HCT116 (cell line): Measurements from ENCODE around the gene PRR5L. TPM values are rescaled to one million over a fixed set of nuclear protein-coding genes. Genes with fewer than 3 reads are reported as not detected.

ENCODE experiments used
- ATAC-seq: fragments of 200-7000 bp; cut with Tn5 transposase; 2 replicates; pipeline ENCODE4 v1.9.1; 2020; ENCODE audit warnings: mild to moderate bottlenecking, moderate library complexity
- BruUV-seq: library from RNA; stranded (reverse); fragments of 400-500 nt; replicated peaks from 2 replicates; lab custom pipeline; 2021; lab: Mats Ljungman, UMichigan
- CTCF ChIA-PET: fragments of 300-600 bp; sonication (Branson Sonifier 250); formaldehyde crosslinking; loops from one replicate; lab custom pipeline; 2021; ENCODE audit warnings: antibody characterized with exemption; lab: Charles Lee
- POLR2A ChIA-PET: fragments of 300-600, 350-600 bp; sonication (Branson Sonifier 250); formaldehyde crosslinking; loops from one replicate; lab custom pipeline; 2021; ENCODE audit warnings: antibody characterized with exemption; lab: Charles Lee
- RAD21 ChIA-PET, 2 experiments: fragments of 300-600 bp; sonication (Branson Sonifier 250); formaldehyde crosslinking; loops; one replicate each; lab custom pipeline; 2023; ENCODE audit warnings: low total read pairs in 2 of 2; ENCODE audit not compliant: uncharacterized antibody in 2 of 2, unreplicated experiment in 2 of 2, low non-redundant PET in 1 of 2; lab: Charles Lee
- DNase-seq: peaks from one replicate; pipeline ENCODE4 v3.0.0-alpha.2; 2010; ENCODE audit warnings: low read depth, low spot score
- H2AFZ ChIP-seq: fragments of 200-600 bp; shearing (Covaris generic), sonication (generic); 2 replicates; pipeline ENCODE4 v1.6.1; 2017; ENCODE audit warnings: low read depth, mixed run types, mixed read lengths, antibody characterized with exemption, low read length; ENCODE audit not compliant: poor library complexity, severe bottlenecking
- H3K27ac ChIP-seq: 2 replicates; pipeline ENCODE4 v1.5.1; 2012; ENCODE audit warnings: low read depth, low read length
- H3K27me3 ChIP-seq: fragments of 200-600 bp; sonication (generic); 2 replicates; pipeline ENCODE4 v1.6.1; 2016; ENCODE audit warnings: mixed run types, low read length, mixed read lengths; ENCODE audit not compliant: insufficient read depth
- H3K36me3 ChIP-seq, 2 experiments: fragments of 200-500 bp in 1 of 2; fragments of 200-600 bp in 1 of 2; sonication (Bioruptor generic) in 1 of 2; sonication (generic) in 1 of 2; 2 replicates each; pipeline versions ENCODE4 v1.5.1 to v1.6.1; 2014 to 2016; ENCODE audit warnings: low read length in 2 of 2, inconsistent platforms in 1 of 2, mixed read lengths in 1 of 2, mixed run types in 1 of 2; ENCODE audit not compliant: insufficient read depth in 2 of 2, control insufficient read depth in 1 of 2
- H3K4me1 ChIP-seq, 2 experiments: fragments of 200-600 bp in 1 of 2; sonication (generic) in 1 of 2; 2 replicates each; pipeline versions ENCODE4 v1.5.1 to v1.6.1; 2012 to 2017; ENCODE audit warnings: low read length in 2 of 2, inconsistent platforms in 1 of 2, mild to moderate bottlenecking in 1 of 2, mixed read lengths in 1 of 2, mixed run types in 1 of 2, moderate library complexity in 1 of 2; ENCODE audit not compliant: insufficient read depth in 2 of 2, control insufficient read depth in 1 of 2
- H3K4me2 ChIP-seq: fragments of 200-600 bp; sonication (generic); 2 replicates; pipeline ENCODE4 v1.6.1; 2017; ENCODE audit warnings: mixed run types, low read length, mixed read lengths
- H3K4me3 ChIP-seq, 2 experiments: fragments of 200-600 bp in 1 of 2; sonication (generic) in 1 of 2; replicated peaks in 1 of 2; 2 replicates each; pipeline ENCODE4 v1.5.1; 2011 to 2016; ENCODE audit warnings: low read length in 2 of 2, control low read depth in 1 of 2, low read depth in 1 of 2, mild to moderate bottlenecking in 1 of 2, mixed read lengths in 1 of 2, mixed run types in 1 of 2
- H3K79me2 ChIP-seq: fragments of 200-600 bp; sonication (generic); 2 replicates; pipeline ENCODE4 v1.6.1; 2017; ENCODE audit warnings: mild to moderate bottlenecking, mixed run types, low read length, moderate library complexity, mixed read lengths; ENCODE audit not compliant: insufficient read depth
- H3K9ac ChIP-seq: fragments of 200-600 bp; sonication (generic); 2 replicates; pipeline ENCODE4 v1.6.1; 2016; ENCODE audit warnings: low read length, mixed read lengths
- H3K9me2 ChIP-seq: fragments of 200-600 bp; sonication (generic), shearing (Covaris generic); 2 replicates; pipeline ENCODE4 v1.6.1; 2017; ENCODE audit warnings: mixed run types, mild to moderate bottlenecking, moderate library complexity; ENCODE audit not compliant: insufficient read depth
- H3K9me3 ChIP-seq, 2 experiments: fragments of 200-500 bp in 1 of 2; fragments of 200-600 bp in 1 of 2; sonication (Bioruptor generic) in 1 of 2; sonication (generic) in 1 of 2; 2 replicates each; pipeline ENCODE4 v1.6.1; 2014 to 2017; ENCODE audit warnings: low read length in 2 of 2, mixed read lengths in 2 of 2, inconsistent platforms in 1 of 2, low read depth in 1 of 2, mild to moderate bottlenecking in 1 of 2, mixed run types in 1 of 2, moderate library complexity in 1 of 2; ENCODE audit not compliant: control insufficient read depth in 1 of 2, insufficient read depth in 1 of 2
- H4K20me1 ChIP-seq: fragments of 200-600 bp; sonication (generic), shearing (Covaris generic); 2 replicates; pipeline ENCODE4 v1.6.1; 2017; ENCODE audit warnings: mixed run types, mild to moderate bottlenecking, moderate library complexity; ENCODE audit not compliant: insufficient read depth
- CBX3 ChIP-seq: IDR thresholded peaks from 2 replicates; pipeline ENCODE4 v1.6.1; 2012; ENCODE audit warnings: low read depth
- CEBPB ChIP-seq: IDR thresholded peaks from 2 replicates; pipeline ENCODE4 v1.6.1; 2012; ENCODE audit warnings: low read depth
- EGR1 ChIP-seq: IDR thresholded peaks from 2 replicates; pipeline ENCODE4 v1.6.1; 2012; ENCODE audit warnings: low read depth
- ELF1 ChIP-seq: IDR thresholded peaks from 2 replicates; pipeline ENCODE4 v1.6.1; 2012; ENCODE audit warnings: low read depth, borderline replicate concordance
- EZH2 ChIP-seq: fragments of 200-600 bp; sonication (generic); IDR thresholded peaks from 2 replicates; pipeline ENCODE4 v1.6.1; 2017; ENCODE audit warnings: antibody characterized with exemption, mixed run types
- EZH2phosphoT487 ChIP-seq: fragments of 200-600 bp; IDR thresholded peaks from 2 replicates; pipeline ENCODE4 v1.6.1; 2018; ENCODE audit warnings: antibody characterized with exemption, borderline replicate concordance
- FOSL1 ChIP-seq: IDR thresholded peaks from 2 replicates; pipeline ENCODE4 v1.6.1; 2012; ENCODE audit warnings: low read depth
- JUND ChIP-seq: IDR thresholded peaks from 2 replicates; pipeline ENCODE4 v1.6.1; 2012
- POLR2A ChIP-seq: IDR thresholded peaks from 2 replicates; pipeline ENCODE4 v1.7.0; 2011; ENCODE audit warnings: borderline replicate concordance; ENCODE audit not compliant: insufficient read depth, insufficient read length; ENCODE audit errors: extremely low read depth
- POLR2AphosphoS5 ChIP-seq: IDR thresholded peaks from 2 replicates; pipeline ENCODE4 v1.6.1; 2011; ENCODE audit warnings: mild to moderate bottlenecking, low read depth, low read length, moderate library complexity
- RAD21 ChIP-seq: IDR thresholded peaks from 2 replicates; pipeline ENCODE4 v1.6.1; 2012; ENCODE audit warnings: low read depth, mild to moderate bottlenecking
- SP1 ChIP-seq: IDR thresholded peaks from 2 replicates; pipeline ENCODE4 v1.6.1; 2012; ENCODE audit warnings: low read depth
- SRF ChIP-seq: IDR thresholded peaks from 2 replicates; pipeline ENCODE4 v1.6.1; 2012; ENCODE audit warnings: low read depth
- TCF7L2 ChIP-seq: IDR thresholded peaks from 2 replicates; pipeline ENCODE4 v1.7.0; 2011; ENCODE audit warnings: borderline replicate concordance, inconsistent platforms; ENCODE audit not compliant: insufficient read depth, insufficient read length; ENCODE audit errors: extremely low read depth
- YY1 ChIP-seq: IDR thresholded peaks from 2 replicates; pipeline ENCODE4 v1.6.1; 2011; ENCODE audit warnings: low read length, low read depth, moderate library complexity, mild to moderate bottlenecking; ENCODE audit not compliant: insufficient replicate concordance; ENCODE audit errors: extremely low read depth
- ZFX ChIP-seq: fragments of 450-650 bp; IDR thresholded peaks from 2 replicates; pipeline ENCODE4 v1.6.1; 2017
- intact Hi-C: fragments of 100-400 bp; cut with micrococcal nuclease; formaldehyde crosslinking; loops from 2 replicates; pipeline ENCODE4 v1.10.0; 2022
- total RNA-seq: library from RNA; stranded (reverse); gene quantifications from one replicate; pipeline ENCODE4 v1.2.1, GENCODE V29; 2021; ENCODE audit not compliant: unreplicated experiment
- TF ChIP-seq, protein P1 (sequence below): IDR thresholded peaks from 2 replicates; pipeline ENCODE4 v1.6.1; 2012; ENCODE audit warnings: low read depth
- TF ChIP-seq, protein P2 (sequence below), 3 experiments: fragments of 200-600 bp in 1 of 3; sonication (generic) in 1 of 3; IDR thresholded peaks in 2 of 3; conservative IDR thresholded peaks in 1 of 3; 2 replicates each; pipeline ENCODE4 v1.5.1; 2012 to 2017; ENCODE audit warnings: low read depth in 2 of 3, low read length in 2 of 3, antibody characterized with exemption in 1 of 3, borderline replicate concordance in 1 of 3, control low read depth in 1 of 3, mild to moderate bottlenecking in 1 of 3, mixed read lengths in 1 of 3, mixed run types in 1 of 3, moderate library complexity in 1 of 3; ENCODE audit not compliant: insufficient read depth in 1 of 3
- TF ChIP-seq, protein P3 (sequence below): IDR thresholded peaks from 2 replicates; pipeline ENCODE4 v1.6.1; 2012

PRR5L gene
- total RNA-seq, 1 experiment from 2014 or later = 0.47 TPM

DNA sequence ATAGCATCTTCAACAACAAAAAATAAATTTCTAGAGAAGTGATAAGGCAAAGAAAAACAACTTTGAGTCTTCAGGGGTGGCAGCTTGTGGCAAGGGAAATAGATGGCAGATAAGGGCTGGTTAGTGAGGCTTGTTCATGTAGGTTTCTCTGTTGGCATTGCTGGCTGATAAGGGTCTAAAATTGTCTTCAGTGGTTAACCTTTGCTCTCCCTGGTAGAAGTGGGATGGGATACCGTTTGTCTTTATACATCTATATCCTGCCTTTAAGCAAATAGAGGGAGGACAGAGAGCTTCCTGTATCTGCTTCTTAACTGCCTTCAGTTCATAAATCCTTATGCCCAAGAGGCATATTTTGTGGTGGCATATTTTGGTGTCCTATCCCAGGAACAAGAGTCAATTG is 156.9 kb downstream of the PRR5L start:
- Histone ChIP-seq H3K27me3 (peaks cover 2% of the 10 kb centered on the region; the same call in 1 of the 2 replicates), H3K36me3 (no peaks in the 10 kb centered on the region), H2AFZ (no peak overlapping the region), H3K4me3 (no peak overlapping the region), H3K4me2 (no peak overlapping the region), H3K4me1 (peaks cover 4 to 16% of the 10 kb centered on the region in 2 experiments; a peak in 1 of 4 replicates), H4K20me1 (no peaks in the 10 kb centered on the region), H3K9ac (no peak overlapping the region), H3K27ac (no peak overlapping the region), H3K9me3 (no peaks in the 10 kb centered on the region), H3K79me2 (no peaks in the 10 kb centered on the region), H3K9me2 (no peaks in the 10 kb centered on the region)
- TF ChIP-seq CEBPB (no peak), CBX3 (no peak), RAD21 (no peak), ZFX (no peak), ELF1 (no peak), EGR1 (no peak), POLR2AphosphoS5 (no peak), TCF7L2 (no peak), JUND (no peak), EZH2phosphoT487 (no peak), SRF (no peak), YY1 (no peak), FOSL1 (no peak), POLR2A (no peak), EZH2 (no peak), SP1 (no peak)
- TF ChIP-seq, protein P1, sequence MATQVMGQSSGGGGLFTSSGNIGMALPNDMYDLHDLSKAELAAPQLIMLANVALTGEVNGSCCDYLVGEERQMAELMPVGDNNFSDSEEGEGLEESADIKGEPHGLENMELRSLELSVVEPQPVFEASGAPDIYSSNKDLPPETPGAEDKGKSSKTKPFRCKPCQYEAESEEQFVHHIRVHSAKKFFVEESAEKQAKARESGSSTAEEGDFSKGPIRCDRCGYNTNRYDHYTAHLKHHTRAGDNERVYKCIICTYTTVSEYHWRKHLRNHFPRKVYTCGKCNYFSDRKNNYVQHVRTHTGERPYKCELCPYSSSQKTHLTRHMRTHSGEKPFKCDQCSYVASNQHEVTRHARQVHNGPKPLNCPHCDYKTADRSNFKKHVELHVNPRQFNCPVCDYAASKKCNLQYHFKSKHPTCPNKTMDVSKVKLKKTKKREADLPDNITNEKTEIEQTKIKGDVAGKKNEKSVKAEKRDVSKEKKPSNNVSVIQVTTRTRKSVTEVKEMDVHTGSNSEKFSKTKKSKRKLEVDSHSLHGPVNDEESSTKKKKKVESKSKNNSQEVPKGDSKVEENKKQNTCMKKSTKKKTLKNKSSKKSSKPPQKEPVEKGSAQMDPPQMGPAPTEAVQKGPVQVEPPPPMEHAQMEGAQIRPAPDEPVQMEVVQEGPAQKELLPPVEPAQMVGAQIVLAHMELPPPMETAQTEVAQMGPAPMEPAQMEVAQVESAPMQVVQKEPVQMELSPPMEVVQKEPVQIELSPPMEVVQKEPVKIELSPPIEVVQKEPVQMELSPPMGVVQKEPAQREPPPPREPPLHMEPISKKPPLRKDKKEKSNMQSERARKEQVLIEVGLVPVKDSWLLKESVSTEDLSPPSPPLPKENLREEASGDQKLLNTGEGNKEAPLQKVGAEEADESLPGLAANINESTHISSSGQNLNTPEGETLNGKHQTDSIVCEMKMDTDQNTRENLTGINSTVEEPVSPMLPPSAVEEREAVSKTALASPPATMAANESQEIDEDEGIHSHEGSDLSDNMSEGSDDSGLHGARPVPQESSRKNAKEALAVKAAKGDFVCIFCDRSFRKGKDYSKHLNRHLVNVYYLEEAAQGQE = no peak
- TF ChIP-seq, protein P2, sequence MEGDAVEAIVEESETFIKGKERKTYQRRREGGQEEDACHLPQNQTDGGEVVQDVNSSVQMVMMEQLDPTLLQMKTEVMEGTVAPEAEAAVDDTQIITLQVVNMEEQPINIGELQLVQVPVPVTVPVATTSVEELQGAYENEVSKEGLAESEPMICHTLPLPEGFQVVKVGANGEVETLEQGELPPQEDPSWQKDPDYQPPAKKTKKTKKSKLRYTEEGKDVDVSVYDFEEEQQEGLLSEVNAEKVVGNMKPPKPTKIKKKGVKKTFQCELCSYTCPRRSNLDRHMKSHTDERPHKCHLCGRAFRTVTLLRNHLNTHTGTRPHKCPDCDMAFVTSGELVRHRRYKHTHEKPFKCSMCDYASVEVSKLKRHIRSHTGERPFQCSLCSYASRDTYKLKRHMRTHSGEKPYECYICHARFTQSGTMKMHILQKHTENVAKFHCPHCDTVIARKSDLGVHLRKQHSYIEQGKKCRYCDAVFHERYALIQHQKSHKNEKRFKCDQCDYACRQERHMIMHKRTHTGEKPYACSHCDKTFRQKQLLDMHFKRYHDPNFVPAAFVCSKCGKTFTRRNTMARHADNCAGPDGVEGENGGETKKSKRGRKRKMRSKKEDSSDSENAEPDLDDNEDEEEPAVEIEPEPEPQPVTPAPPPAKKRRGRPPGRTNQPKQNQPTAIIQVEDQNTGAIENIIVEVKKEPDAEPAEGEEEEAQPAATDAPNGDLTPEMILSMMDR (IDR thresholded peaks at IDR 0.05 in 2 of 3, conservative IDR thresholded peaks at IDR 0.05 in 1 of 3; ENCODE audit: borderline replicate concordance in 1 of 3, insufficient read depth in 1 of 3, low read depth in 2 of 3, low read length in 2 of 3) = no peak
- TF ChIP-seq, protein P3, sequence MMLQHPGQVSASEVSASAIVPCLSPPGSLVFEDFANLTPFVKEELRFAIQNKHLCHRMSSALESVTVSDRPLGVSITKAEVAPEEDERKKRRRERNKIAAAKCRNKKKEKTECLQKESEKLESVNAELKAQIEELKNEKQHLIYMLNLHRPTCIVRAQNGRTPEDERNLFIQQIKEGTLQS = no peak
- no TSS peak for BruUV-seq
- ChIA-PET RAD21 (no interaction called here), POLR2A (no interaction called here), CTCF (interaction anchor here (0.9 kb wide), 1 partner anchor 12 kb away, joined by 3 read pairs; no protein-coding TSS in a partner anchor)
- intact Hi-C loops = no loop called here
- ATAC-seq (no peak), DNase-seq (no peak)
